GM12874 (cell line): ENCODE results near the gene THSD7A.

Source experiments
- TF ChIP-seq, protein P1 (sequence below): IDR thresholded peaks from 2 replicates; pipeline ENCODE4 v1.5.1; 2011; ENCODE audit warnings: low read depth, mild to moderate bottlenecking, control low read depth, low read length, moderate library complexity; ENCODE audit not compliant: insufficient read depth

Gene THSD7A

GRCh38 chr7:11831156-11831735 lies 752 bp downstream of the THSD7A start:
- TF ChIP-seq, protein P1, sequence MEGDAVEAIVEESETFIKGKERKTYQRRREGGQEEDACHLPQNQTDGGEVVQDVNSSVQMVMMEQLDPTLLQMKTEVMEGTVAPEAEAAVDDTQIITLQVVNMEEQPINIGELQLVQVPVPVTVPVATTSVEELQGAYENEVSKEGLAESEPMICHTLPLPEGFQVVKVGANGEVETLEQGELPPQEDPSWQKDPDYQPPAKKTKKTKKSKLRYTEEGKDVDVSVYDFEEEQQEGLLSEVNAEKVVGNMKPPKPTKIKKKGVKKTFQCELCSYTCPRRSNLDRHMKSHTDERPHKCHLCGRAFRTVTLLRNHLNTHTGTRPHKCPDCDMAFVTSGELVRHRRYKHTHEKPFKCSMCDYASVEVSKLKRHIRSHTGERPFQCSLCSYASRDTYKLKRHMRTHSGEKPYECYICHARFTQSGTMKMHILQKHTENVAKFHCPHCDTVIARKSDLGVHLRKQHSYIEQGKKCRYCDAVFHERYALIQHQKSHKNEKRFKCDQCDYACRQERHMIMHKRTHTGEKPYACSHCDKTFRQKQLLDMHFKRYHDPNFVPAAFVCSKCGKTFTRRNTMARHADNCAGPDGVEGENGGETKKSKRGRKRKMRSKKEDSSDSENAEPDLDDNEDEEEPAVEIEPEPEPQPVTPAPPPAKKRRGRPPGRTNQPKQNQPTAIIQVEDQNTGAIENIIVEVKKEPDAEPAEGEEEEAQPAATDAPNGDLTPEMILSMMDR = no peak

GRCh38 chr7:11830582-11831155 lies 1.3 kb downstream of the THSD7A start:
- TF ChIP-seq, protein P1 = no peak

DNA sequence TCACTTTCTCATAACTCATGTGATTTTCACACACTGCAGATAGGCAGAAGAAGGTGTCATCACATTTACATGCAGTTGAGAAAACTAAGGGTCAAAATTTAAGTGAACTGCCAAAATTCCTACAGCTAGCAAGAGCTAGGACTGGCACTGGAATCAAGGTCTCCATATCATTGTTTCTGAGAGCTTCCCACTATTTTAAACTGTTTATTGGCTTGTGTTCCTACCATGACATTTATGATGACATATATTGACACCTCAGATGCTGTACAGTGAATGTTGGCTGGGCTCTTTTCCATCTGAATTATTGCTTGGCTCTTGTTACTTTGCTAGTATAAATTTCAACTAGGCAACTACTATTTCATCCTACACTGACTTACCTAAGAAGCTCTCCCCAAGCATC lies 2.0 kb downstream of the THSD7A start:
- TF ChIP-seq, protein P1 = no peak

DNA sequence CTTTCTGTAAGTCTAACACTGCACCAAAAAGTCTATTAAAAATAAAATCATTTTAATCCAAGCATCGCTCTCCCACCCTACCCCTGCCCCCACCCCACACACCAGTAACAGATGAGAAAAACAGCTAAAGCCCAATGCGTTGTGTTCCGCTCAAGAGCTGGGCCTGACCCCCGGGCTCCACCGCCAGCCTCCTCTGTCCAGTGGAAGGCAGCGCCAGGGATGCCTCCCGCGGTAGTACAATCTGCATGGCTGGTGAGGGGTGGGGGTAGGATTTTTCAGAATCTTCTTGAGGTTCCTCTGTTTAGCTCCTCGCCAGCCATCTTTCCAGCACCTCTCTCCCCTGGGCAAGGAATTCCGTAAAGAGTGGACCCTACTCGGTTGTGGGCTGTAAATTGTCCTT lies 12.1 kb downstream of the THSD7A start:
- TF ChIP-seq, protein P1 = no peak

GRCh38 chr7:11819271-11819670 lies 12.7 kb downstream of the THSD7A start:
- TF ChIP-seq, protein P1 = no peak

- TF ChIP-seq, protein P1 = no peak
Measured at GRCh38 chr7:11818281-11818680, 13.7 kb downstream of the THSD7A start.

DNA sequence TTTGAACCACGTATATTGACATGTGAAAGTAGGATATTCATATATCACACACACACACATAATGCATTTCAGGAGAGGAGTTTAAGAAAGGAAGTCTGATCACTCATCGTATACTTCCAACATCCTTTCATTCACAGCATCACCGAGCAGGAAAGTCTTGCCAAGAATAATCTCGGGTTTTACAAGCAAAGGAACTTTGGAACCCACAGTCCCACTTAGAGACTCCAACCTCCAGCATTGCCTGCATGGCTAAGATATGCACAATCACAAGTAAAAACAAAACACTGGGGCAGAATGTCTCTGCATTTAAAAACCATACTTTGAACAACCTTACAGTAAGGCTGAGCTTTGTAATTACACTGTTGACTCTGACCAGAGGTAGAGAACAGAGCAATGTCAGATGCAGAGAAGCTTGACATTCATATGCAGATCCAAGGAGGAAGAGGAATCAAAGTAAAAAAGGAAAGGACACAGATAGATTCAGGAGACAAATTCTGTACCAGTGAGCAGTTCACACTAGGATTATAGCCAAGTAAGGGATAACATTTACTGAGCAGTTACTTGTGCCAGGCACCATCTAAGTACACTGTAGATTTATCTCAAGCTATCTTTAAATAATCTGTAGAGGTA lies 14.8 kb downstream of the THSD7A start:
- TF ChIP-seq, protein P1 = no peak
